Endodermal cell (in vitro differentiated cells): ENCODE measurements around the gene SEMA6C. TPM values are rescaled to one million over a fixed set of nuclear protein-coding genes. Genes with fewer than 3 reads are reported as not detected.
"Not testable (repeated sequence)": the region's sequence is repeated elsewhere in the genome, so short reads cannot be mapped to it uniquely, and the experiment has no call there.

Experiments
- DNase-seq: peaks from one replicate; pipeline ENCODE4 v3.0.0-alpha.2; 2017
- H3K27ac ChIP-seq: 2 replicates; pipeline ENCODE4 v1.5.1; 2013; ENCODE audit warnings: mild to moderate bottlenecking, low read depth, low read length, moderate library complexity
- H3K27me3 ChIP-seq: 2 replicates; pipeline ENCODE4 v1.6.1; 2013; ENCODE audit warnings: mild to moderate bottlenecking, low read length, moderate library complexity; ENCODE audit not compliant: insufficient read depth, control insufficient read depth, poor library complexity, severe bottlenecking
- H3K36me3 ChIP-seq: 2 replicates; pipeline ENCODE4 v1.7.0; 2013; ENCODE audit warnings: mild to moderate bottlenecking, low read length, moderate library complexity; ENCODE audit not compliant: control insufficient read depth, insufficient read depth
- H3K4me1 ChIP-seq: one replicate; pipeline ENCODE4 v1.7.0; 2013; ENCODE audit warnings: low read length; ENCODE audit not compliant: control insufficient read depth, insufficient read depth
- H3K4me3 ChIP-seq: 2 replicates; pipeline ENCODE4 v1.5.1; 2013; ENCODE audit warnings: mild to moderate bottlenecking, low read length, moderate library complexity
- H3K9ac ChIP-seq: 2 replicates; pipeline ENCODE4 v1.6.1; 2013; ENCODE audit warnings: mild to moderate bottlenecking, low read length, moderate library complexity; ENCODE audit not compliant: poor library complexity, severe bottlenecking; ENCODE audit errors: extremely low read depth
- H3K9me3 ChIP-seq: 2 replicates; pipeline ENCODE4 v1.6.1; 2013; ENCODE audit warnings: mild to moderate bottlenecking, low read length, moderate library complexity; ENCODE audit not compliant: control insufficient read depth
- H3K27ac Mint-ChIP-seq: 2 replicates; pipeline ENCODE4 v1.8.0; 2020; ENCODE audit warnings: mixed read lengths
- H3K27me3 Mint-ChIP-seq: 2 replicates; pipeline ENCODE4 v1.8.0; 2021; ENCODE audit warnings: mild to moderate bottlenecking, mixed read lengths; ENCODE audit not compliant: insufficient read depth
- H3K36me3 Mint-ChIP-seq: 2 replicates; pipeline ENCODE4 v1.8.0; 2020; ENCODE audit warnings: low read depth, mixed read lengths
- H3K4me1 Mint-ChIP-seq: 2 replicates; pipeline ENCODE4 v1.8.0; 2020; ENCODE audit warnings: mixed read lengths
- H3K4me3 Mint-ChIP-seq: 2 replicates; pipeline ENCODE4 v1.8.0; 2020; ENCODE audit warnings: mild to moderate bottlenecking, moderate library complexity, mixed read lengths
- H3K9me3 Mint-ChIP-seq: 2 replicates; pipeline ENCODE4 v1.8.0; 2020; ENCODE audit warnings: mild to moderate bottlenecking, mixed read lengths
- WGBS, 2 experiments: methylation state at CpG; one replicate each; pipeline versions ENCODE4 v1.1.5 to v1.1.7; 2013; ENCODE audit warnings: missing lambda C conversion rate in 2 of 2, mixed read lengths in 1 of 2; ENCODE audit not compliant: insufficient coverage in 1 of 2, insufficient read length in 1 of 2; 5-methylcytosine and 5-hydroxymethylcytosine counted together
- total RNA-seq, 2 donors: library from RNA; stranded (reverse); fragmentation: NEBNext Ultra II Directional in 1 of 2; extraction: Animal tissue kit (Norgen Biotek cat#: 25700) in 1 of 2; gene quantifications; 2 replicates in 1 of 2; 3 replicates in 1 of 2; pipeline ENCODE4 v1.2.1, GENCODE V29; 2021
- TF ChIP-seq, protein P1 (sequence below): fragments of 200-600 bp; sonication (generic); conservative IDR thresholded peaks from 2 replicates; pipeline ENCODE4 v1.5.0; 2021; ENCODE audit warnings: antibody characterized with exemption, mild to moderate bottlenecking

The SEMA6C gene
- total RNA-seq, 2 donors from 2014 or later, result 23.8 to 26.5 TPM

DNA sequence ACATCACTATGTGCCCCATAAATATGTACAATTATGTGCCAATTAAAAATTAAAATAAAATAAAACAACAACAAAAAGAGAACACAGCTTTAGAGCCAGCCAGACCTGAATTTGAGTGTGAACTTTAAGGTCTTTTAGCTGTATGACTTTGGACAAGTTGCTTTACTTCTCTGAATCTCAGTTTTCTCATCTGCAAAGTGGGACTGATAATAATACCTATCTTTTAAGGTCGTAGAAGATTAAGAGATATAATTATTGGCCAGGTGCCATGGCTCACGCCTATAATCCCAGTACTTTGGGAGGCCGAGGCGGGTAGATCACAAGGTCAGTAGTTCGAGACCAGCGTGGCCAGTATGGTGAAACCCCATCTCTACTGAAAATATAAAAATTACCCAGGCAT is 46.9 kb upstream of the SEMA6C start:
- Histone ChIP-seq H3K4me3 (no peak overlapping the region), H3K27ac (no peak overlapping the region), H3K27me3 (peaks cover 8% of the 10 kb centered on the region), H3K4me1 (no peaks in the 10 kb centered on the region), H3K9ac (no peak overlapping the region), H3K9me3 (no peaks in the 10 kb centered on the region), H3K36me3 (no peaks in the 10 kb centered on the region)
- TF ChIP-seq, protein P1, sequence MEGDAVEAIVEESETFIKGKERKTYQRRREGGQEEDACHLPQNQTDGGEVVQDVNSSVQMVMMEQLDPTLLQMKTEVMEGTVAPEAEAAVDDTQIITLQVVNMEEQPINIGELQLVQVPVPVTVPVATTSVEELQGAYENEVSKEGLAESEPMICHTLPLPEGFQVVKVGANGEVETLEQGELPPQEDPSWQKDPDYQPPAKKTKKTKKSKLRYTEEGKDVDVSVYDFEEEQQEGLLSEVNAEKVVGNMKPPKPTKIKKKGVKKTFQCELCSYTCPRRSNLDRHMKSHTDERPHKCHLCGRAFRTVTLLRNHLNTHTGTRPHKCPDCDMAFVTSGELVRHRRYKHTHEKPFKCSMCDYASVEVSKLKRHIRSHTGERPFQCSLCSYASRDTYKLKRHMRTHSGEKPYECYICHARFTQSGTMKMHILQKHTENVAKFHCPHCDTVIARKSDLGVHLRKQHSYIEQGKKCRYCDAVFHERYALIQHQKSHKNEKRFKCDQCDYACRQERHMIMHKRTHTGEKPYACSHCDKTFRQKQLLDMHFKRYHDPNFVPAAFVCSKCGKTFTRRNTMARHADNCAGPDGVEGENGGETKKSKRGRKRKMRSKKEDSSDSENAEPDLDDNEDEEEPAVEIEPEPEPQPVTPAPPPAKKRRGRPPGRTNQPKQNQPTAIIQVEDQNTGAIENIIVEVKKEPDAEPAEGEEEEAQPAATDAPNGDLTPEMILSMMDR, result no peak
- Mint-ChIP-seq H3K27me3 (peaks cover 3% of the 10 kb centered on the region), H3K27ac (no peak overlapping the region), H3K36me3 (no peaks in the 10 kb centered on the region), H3K4me1 (peaks cover 13% of the 10 kb centered on the region), H3K4me3 (no peak overlapping the region), H3K9me3 (no peaks in the 10 kb centered on the region)
- DNase-seq, result no peak
- WGBS, 2 experiments, result 91 to 100% methylated on average over 2 to 6 of the region's 6 CpGs

DNA sequence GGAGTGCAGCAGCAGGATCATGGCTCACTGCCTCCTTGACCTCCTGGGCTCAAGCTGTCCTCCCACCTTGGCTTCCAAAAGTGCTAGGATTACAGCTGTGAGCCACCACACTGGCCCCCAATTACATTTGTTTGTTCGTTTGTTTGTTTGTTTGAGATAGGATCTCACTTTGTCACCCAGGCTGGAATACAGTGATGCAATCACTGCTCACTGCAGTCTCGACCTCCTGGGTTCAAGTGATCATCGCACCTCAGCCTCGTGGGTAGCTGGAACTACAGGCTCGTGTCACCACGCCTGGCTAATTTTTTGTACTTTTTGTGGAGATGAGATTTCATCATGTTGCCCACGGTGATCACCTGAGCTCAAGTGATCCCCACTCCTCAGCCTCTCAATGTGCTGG is 45.6 kb upstream of the SEMA6C start:
- H3K27me3 Mint-ChIP-seq, result peaks cover 3% of the 10 kb centered on the region
- H3K27me3 ChIP-seq, result peaks cover 8% of the 10 kb centered on the region
- 67 to 89% methylated on average over 3 to 7 of the region's 7 CpGs for WGBS, 2 experiments
- no peaks in the 10 kb centered on the region for H3K36me3 ChIP-seq
- DNase-seq, result no peak
- H3K9me3 ChIP-seq, result no peaks in the 10 kb centered on the region
- H3K4me1 Mint-ChIP-seq, result peaks cover 9% of the 10 kb centered on the region
- no peak overlapping the region for H3K4me3 ChIP-seq
- no peak overlapping the region for H3K4me3 Mint-ChIP-seq
- H3K27ac ChIP-seq, result no peak overlapping the region
- H3K9ac ChIP-seq, result no peak overlapping the region
- H3K36me3 Mint-ChIP-seq, result no peaks in the 10 kb centered on the region
- no peaks in the 10 kb centered on the region for H3K9me3 Mint-ChIP-seq
- no peaks in the 10 kb centered on the region for H3K4me1 ChIP-seq
- TF ChIP-seq, protein P1, result no peak
- H3K27ac Mint-ChIP-seq, result no peak overlapping the region

DNA sequence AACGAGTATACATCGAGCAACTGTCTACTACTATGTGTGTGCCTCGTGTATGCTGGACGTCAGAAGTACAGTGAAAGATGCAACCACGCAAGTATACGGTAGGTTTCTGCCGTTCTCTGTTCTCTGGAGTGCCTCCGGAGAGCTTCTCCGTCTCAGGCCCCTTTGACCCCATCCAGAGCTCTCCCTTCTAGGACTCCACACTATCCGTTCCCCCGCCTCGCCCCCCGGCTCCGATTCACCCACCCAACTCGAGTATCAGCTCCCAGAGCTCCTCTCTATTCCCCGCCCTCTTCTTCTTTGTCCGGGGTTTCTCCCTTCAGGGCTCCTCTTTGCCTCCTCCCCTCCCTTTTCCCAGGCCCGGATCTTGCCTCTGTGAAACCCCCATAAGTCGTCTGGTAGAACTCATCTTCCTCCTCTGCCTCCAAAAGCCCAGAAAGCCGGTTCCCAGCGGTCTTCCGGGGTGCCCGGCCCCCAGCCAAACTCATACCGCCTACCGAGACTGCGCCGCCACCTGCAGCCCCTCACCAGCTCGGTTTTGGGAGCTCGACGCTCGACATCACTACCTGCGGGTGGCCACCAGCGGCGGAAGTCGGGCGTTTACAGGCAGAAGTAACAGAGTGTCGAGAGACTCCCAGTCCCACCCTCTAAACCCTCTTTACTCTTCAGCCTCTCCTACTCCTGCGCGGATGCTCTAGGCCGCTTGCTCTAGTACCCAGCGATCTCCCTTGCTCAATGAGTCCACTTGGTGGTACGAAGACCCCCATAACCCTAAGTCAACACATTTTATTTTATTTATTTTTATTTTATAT is 43.4 kb upstream of the SEMA6C start, which contains the start of gene VPS72:
VPS72 (minus strand) TSS at position 561 of the 809 bp plus-strand sequence; CDS start at position 485, 76 bp downstream.
- WGBS, 2 experiments, result 1 to 2% methylated on average over 32 to 41 of the region's 42 CpGs

DNA sequence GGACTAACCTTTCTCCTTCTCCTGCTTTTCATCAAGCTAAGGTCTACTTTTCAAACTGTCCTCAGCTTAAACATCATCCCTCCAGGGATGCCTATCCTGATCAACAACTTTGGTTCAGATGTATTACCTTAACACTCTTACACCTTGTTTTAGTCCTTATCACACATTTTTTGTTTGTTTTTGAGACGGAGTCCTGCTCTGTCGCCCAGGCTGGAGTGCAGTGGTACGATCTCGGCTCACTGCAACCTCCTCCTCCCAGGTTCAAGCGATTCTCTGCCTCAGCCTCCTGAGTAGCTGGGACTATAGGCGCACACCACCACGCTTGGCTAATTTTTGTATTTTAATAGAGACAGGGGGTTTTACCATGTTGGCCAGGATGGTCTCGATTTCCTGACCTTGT is 42.2 kb upstream of the SEMA6C start:
- H3K27ac ChIP-seq, H3K4me1 Mint-ChIP-seq, DNase-seq, H3K27me3 Mint-ChIP-seq, H3K27me3 ChIP-seq, H3K9me3 Mint-ChIP-seq, H3K27ac Mint-ChIP-seq, H3K4me1 ChIP-seq, H3K9me3 ChIP-seq: not testable (repeated sequence)
- H3K4me3 ChIP-seq, result peak overlapping the region; percentile 89
- Mint-ChIP-seq H3K4me3 (peak overlapping the region; percentile 94), H3K36me3 (peaks cover 23% of the 10 kb centered on the region)
- WGBS, 2 experiments, result 88 to 89% methylated on average over 6 to 8 of the region's 8 CpGs
- peak overlapping the region; percentile 88 for H3K9ac ChIP-seq
- peaks cover 23% of the 10 kb centered on the region for H3K36me3 ChIP-seq

More for the DNA sequence above, 43.4 kb upstream of the SEMA6C start, which contains the start of gene VPS72:
- H3K9me3 Mint-ChIP-seq, result no peaks in the 10 kb centered on the region
- TF ChIP-seq, protein P1, result peak; percentile 14
- peaks cover 3% of the 10 kb centered on the region for H3K27me3 Mint-ChIP-seq
- H3K27me3 ChIP-seq, result peaks cover 8% of the 10 kb centered on the region
- peak within 1 kb of the TSS; percentile 89 for H3K4me3 ChIP-seq
- H3K9ac ChIP-seq, result peak within 1 kb of the TSS; percentile 88
- H3K27ac Mint-ChIP-seq, result peak within 1 kb of the TSS; percentile 98
- peak within 1 kb of the TSS; percentile 94 for H3K4me3 Mint-ChIP-seq
- H3K4me1 Mint-ChIP-seq, result peaks cover 9% of the 10 kb centered on the region
- H3K9me3 ChIP-seq, result no peaks in the 10 kb centered on the region
- peaks cover 12% of the 10 kb centered on the region for H3K36me3 ChIP-seq
- H3K4me1 ChIP-seq, result no peaks in the 10 kb centered on the region
- peak; percentile 94 for DNase-seq
- peaks cover 12% of the 10 kb centered on the region for H3K36me3 Mint-ChIP-seq
- H3K27ac ChIP-seq, result peak within 1 kb of the TSS; percentile 95
